Esophagus (tissue), 2 donors: ENCODE results near the gene MLKL. TPM values are rescaled to one million over a fixed set of nuclear protein-coding genes. Genes with fewer than 3 reads are reported as not detected.
"Not testable (repeated sequence)": the region's sequence is repeated elsewhere in the genome, so short reads cannot be mapped to it uniquely, and the experiment has no call there.

Experiments used
- H3K27ac ChIP-seq, 2 donors: one replicate each; pipeline ENCODE4 v1.5.1; 2013; ENCODE audit warnings: low read depth in 2 of 2, mild to moderate bottlenecking in 2 of 2, inconsistent platforms in 1 of 2, low read length in 1 of 2, moderate library complexity in 1 of 2
- H3K27me3 ChIP-seq, 2 donors: one replicate each; pipeline ENCODE4 v1.6.1; 2013; ENCODE audit warnings: low read length in 2 of 2, control low read depth in 1 of 2, mild to moderate bottlenecking in 1 of 2; ENCODE audit not compliant: insufficient read depth in 2 of 2, control insufficient read depth in 1 of 2
- H3K36me3 ChIP-seq, 2 donors: one replicate each; pipeline ENCODE4 v1.6.1; 2013; ENCODE audit warnings: low read length in 1 of 2; ENCODE audit not compliant: control insufficient read depth in 2 of 2, insufficient read depth in 2 of 2
- H3K4me1 ChIP-seq, 2 donors: one replicate each; pipeline ENCODE4 v1.6.1; 2013; ENCODE audit warnings: low read length in 1 of 2; ENCODE audit not compliant: control insufficient read depth in 2 of 2, insufficient read depth in 2 of 2
- H3K4me3 ChIP-seq, 2 donors: one replicate each; pipeline ENCODE4 v1.5.1; 2013; ENCODE audit warnings: low read length in 2 of 2, mild to moderate bottlenecking in 2 of 2, low read depth in 1 of 2, moderate library complexity in 1 of 2
- H3K9me3 ChIP-seq, 2 donors: one replicate each; pipeline ENCODE4 v1.6.1; 2013; ENCODE audit warnings: mild to moderate bottlenecking in 2 of 2, low read depth in 1 of 2, low read length in 1 of 2, moderate library complexity in 1 of 2; ENCODE audit not compliant: control insufficient read depth in 2 of 2, insufficient read depth in 1 of 2
- WGBS, 2 donors: extraction: QIAGEN DNeasy Blood & Tissue Kit; methylation state at CpG; one replicate each; pipeline ENCODE4 v1.1.7; 2013; 5-methylcytosine and 5-hydroxymethylcytosine counted together
- polyA plus RNA-seq, 2 donors: library from polyadenylated mRNA; stranded (reverse); fragments of 200-250 nt; gene quantifications; one replicate each; pipeline ENCODE4 v1.2.3, GENCODE V29; 2013
- donor health status: healthy with polysubstance abuse.
- donor health status: Bipolar disorder and iron deficiency.

The MLKL gene
- polyA plus RNA-seq, 2 donors = 12.3 to 18.7 TPM

GRCh38 chr16:74723256-74723655 lies 22.6 kb upstream of the MLKL start:
- WGBS, 2 donors = 79% methylated on average over 7 of the region's 7 CpGs
- Histone ChIP-seq H3K9me3 (peaks cover 0 to 9% of the 10 kb centered on the region in 2 donors), H3K27me3 (no peaks in the 10 kb centered on the region)

GRCh38 chr16:74722156-74722555 lies 21.5 kb upstream of the MLKL start:
- 84 to 86% methylated on average over 2 of the region's 2 CpGs for WGBS, 2 donors
- not testable (repeated sequence) for H3K4me1 ChIP-seq, H3K4me3 ChIP-seq, H3K9me3 ChIP-seq, H3K36me3 ChIP-seq, H3K27ac ChIP-seq, H3K27me3 ChIP-seq

More at GRCh38 chr16:74723256-74723655, 22.6 kb upstream of the MLKL start:
- Histone ChIP-seq H3K4me3 (no peak overlapping the region), H3K27ac (no peak overlapping the region), H3K4me1 (no peaks in the 10 kb centered on the region), H3K36me3 (peaks cover 0 to 2% of the 10 kb centered on the region in 2 donors)

GRCh38 chr16:74721716-74722115 lies 21.1 kb upstream of the MLKL start:
- H3K27ac ChIP-seq = no peak overlapping the region
- H3K27me3 ChIP-seq = no peaks in the 10 kb centered on the region
- H3K9me3 ChIP-seq = peaks cover 0 to 2% of the 10 kb centered on the region in 2 donors
- H3K36me3 ChIP-seq = peaks cover 0 to 2% of the 10 kb centered on the region in 2 donors
- no peaks in the 10 kb centered on the region for H3K4me1 ChIP-seq
- no peak overlapping the region for H3K4me3 ChIP-seq
- 83 to 89% methylated on average over 11 of the region's 11 CpGs for WGBS, 2 donors

- Histone ChIP-seq H3K4me3 (no peak overlapping the region), H3K9me3 (no peaks in the 10 kb centered on the region), H3K27me3 (no peaks in the 10 kb centered on the region), H3K4me1 (no peaks in the 10 kb centered on the region), H3K27ac (no peak overlapping the region), H3K36me3 (peaks cover 0 to 2% of the 10 kb centered on the region in 2 donors)
- WGBS, 2 donors = 74 to 76% methylated on average over 5 of the region's 5 CpGs
Observed at GRCh38 chr16:74720579-74720978, 19.9 kb upstream of the MLKL start.

- no peak overlapping the region for H3K27ac ChIP-seq
- H3K36me3 ChIP-seq = no peaks in the 10 kb centered on the region
- WGBS, 2 donors = 89 to 93% methylated on average over 27 of the region's 27 CpGs
- H3K27me3 ChIP-seq = no peaks in the 10 kb centered on the region
- H3K4me1 ChIP-seq = no peaks in the 10 kb centered on the region
- no peaks in the 10 kb centered on the region for H3K9me3 ChIP-seq
- no peak overlapping the region for H3K4me3 ChIP-seq
Observed at GRCh38 chr16:74718741-74719610, 18.3 kb upstream of the MLKL start.

- H3K4me3 ChIP-seq = no peak overlapping the region
- 91 to 92% methylated on average over 13 of the region's 13 CpGs for WGBS, 2 donors
- no peaks in the 10 kb centered on the region for H3K9me3 ChIP-seq
- H3K36me3 ChIP-seq = no peaks in the 10 kb centered on the region
- no peaks in the 10 kb centered on the region for H3K27me3 ChIP-seq
- H3K27ac ChIP-seq = no peak overlapping the region
- H3K4me1 ChIP-seq = no peaks in the 10 kb centered on the region
Observed at GRCh38 chr16:74718140-74718539, 17.5 kb upstream of the MLKL start.

- Histone ChIP-seq H3K36me3 (no peaks in the 10 kb centered on the region), H3K4me1 (no peaks in the 10 kb centered on the region), H3K9me3 (no peaks in the 10 kb centered on the region), H3K27me3 (no peaks in the 10 kb centered on the region), H3K4me3 (no peak overlapping the region), H3K27ac (no peak overlapping the region)
- WGBS, 2 donors = 58 to 73% methylated on average over 7 of the region's 7 CpGs
Observed at GRCh38 chr16:74717367-74717766, 16.7 kb upstream of the MLKL start.

GRCh38 chr16:74716355-74716754 lies 15.7 kb upstream of the MLKL start:
- 83 to 89% methylated on average over 15 of the region's 15 CpGs for WGBS, 2 donors
- Histone ChIP-seq H3K4me3 (no peak overlapping the region), H3K9me3 (no peaks in the 10 kb centered on the region), H3K27ac (no peak overlapping the region), H3K27me3 (no peaks in the 10 kb centered on the region), H3K36me3 (no peaks in the 10 kb centered on the region), H3K4me1 (no peaks in the 10 kb centered on the region)

GRCh38 chr16:74713876-74714275 lies 13.2 kb upstream of the MLKL start:
- H3K27ac ChIP-seq = no peak overlapping the region
- H3K4me3 ChIP-seq = no peak overlapping the region
- no peaks in the 10 kb centered on the region for H3K36me3 ChIP-seq
- H3K27me3 ChIP-seq = no peaks in the 10 kb centered on the region
- H3K4me1 ChIP-seq = no peaks in the 10 kb centered on the region
- WGBS, 2 donors = 89 to 90% methylated on average over 10 of the region's 10 CpGs
- H3K9me3 ChIP-seq = no peaks in the 10 kb centered on the region

GRCh38 chr16:74713325-74713724 lies 12.7 kb upstream of the MLKL start:
- Histone ChIP-seq H3K27me3 (no peaks in the 10 kb centered on the region), H3K36me3 (no peaks in the 10 kb centered on the region), H3K27ac (no peak overlapping the region), H3K9me3 (no peaks in the 10 kb centered on the region), H3K4me1 (no peaks in the 10 kb centered on the region), H3K4me3 (no peak overlapping the region)
- 71 to 77% methylated on average over 10 of the region's 10 CpGs for WGBS, 2 donors
